ENCODE measurements around the gene SOX9.

Gene SOX9

DNA sequence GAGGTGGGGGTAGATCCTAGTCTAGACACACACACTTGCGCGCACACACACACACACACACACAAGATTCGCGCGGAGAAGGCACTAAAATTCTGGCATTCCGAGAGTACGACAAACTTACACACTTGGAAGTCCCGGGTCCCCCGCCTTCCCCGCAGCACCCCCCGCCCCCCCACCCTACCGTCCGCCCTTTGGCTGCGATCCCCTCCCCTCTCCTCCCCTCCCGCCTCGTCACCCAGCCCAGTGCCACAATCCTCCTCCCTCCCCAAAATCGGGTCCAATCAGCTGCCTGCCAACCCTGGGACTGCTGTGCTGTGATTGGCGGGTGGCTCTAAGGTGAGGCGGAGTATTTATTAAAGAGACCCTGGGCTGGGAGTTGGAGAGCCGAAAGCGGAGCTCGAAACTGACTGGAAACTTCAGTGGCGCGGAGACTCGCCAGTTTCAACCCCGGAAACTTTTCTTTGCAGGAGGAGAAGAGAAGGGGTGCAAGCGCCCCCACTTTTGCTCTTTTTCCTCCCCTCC is at the start of gene SOX9:
Gene SOX9, plus strand, starts transcription at position 379 of the 522 bp plus-strand sequence. CDS start 372 bp downstream, outside the sequence.
- DNase-seq: no peak

- no peak for DNase-seq
These were observed 49.5 kb upstream of the SOX9 start for GRCh38 chr17:72071330-72071729.

DNA sequence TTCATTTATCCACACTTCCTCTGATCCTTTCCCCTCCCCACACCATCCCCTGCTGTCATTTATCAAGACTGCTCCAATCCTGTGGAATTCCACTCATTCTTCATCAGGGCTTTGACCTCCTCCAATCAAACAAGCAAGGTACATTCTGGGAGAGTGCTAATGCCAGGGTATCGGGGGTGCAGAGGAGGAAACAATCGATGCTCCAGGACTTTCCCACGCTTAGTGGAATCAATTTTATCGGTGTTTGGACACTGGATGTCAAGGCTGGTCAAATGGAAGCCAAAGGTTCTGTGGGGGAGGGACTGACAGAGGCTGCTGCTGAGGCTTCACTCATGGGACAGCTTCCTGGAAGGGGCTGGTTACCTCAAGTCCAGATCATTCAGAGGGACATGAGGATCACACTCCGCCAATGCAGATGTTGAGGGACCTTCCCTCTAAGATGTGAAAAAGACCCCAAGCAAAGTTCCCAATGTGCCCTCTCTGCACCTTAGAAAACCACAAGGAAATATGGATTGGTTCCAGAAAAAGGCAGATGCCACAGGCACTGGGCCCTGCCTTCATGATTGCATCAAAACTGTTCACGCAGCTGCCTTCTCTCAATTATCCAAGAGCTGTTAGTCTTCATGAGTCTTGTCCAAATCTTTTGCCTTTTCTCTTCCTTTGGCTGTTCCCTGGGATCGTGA is 44.7 kb upstream of the SOX9 start:
- DNase-seq: no peak

DNA sequence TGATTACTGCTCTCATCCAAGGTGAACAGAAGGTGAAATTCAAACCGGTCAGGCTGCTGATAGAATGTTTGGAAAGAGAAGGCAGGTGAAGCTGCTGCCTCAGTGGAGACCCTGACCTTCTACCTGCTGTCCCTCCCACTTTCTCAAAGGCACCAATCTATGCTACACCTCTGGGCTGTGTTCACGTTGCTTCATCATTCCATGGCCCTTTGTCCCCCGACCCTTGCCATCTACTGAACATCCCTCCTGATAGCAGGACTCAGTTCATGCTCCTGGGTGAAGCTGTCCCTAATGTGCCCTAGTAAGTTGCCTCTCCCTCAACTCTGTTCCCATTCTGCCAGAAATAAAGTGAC is 44.2 kb upstream of the SOX9 start:
- no peak for DNase-seq

DNA sequence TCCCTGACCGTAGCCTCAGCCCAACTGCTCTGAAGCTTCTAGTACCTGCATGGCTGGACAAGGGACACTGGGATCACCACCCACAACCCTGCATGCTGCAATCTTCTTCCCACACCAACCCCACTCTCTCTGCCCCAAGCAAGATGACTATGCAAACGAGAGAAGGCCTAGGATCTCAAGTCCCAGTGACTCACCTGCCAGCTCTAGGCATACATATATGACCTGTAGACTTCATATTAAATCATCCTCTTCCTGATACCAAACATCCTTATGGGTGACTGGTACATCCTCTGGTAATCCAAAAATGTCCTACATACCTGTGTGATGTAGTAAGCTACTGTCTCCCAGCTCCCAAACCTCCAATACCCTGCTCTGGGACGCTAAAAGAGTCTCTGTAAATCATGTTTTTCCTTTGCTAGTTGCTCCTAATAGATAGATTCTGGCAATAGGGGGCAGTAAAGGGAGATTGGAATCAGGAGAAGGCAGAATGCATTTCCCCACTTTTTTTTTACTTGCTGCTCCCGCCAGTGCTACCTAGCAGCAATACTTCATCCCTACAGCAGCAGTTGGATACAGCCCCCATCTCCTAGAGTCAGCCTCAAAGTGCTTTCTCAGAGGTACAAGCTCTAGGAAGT is 43.4 kb upstream of the SOX9 start:
- DNase-seq: no peak

GRCh38 chr17:72079700-72080099 is 41.1 kb upstream of the SOX9 start:
- DNase-seq: no peak

DNA sequence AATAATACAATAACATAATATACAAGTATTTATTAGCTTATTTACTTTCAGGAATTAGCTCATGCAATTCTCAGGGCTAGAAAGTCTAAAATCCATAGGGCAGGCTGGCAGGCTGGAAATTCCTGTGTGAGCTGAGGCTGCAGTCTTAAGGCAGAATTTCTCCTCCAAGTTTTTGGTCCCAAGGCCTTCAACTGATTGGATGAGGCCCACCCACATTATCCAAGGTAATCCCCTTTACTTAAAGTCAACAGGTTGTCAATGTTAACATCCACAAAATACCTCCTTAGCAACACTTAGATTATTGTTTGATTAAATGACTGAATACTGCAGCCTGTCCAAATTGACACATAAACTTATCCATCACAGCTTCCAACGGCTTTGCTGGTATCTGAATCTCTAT is 32.9 kb upstream of the SOX9 start:
- DNase-seq: no peak

- no peak for DNase-seq
These were observed 31.3 kb upstream of the SOX9 start for GRCh38 chr17:72089453-72089987.

GRCh38 chr17:72090108-72090507 is 30.7 kb upstream of the SOX9 start:
- no peak for DNase-seq

- no peak for DNase-seq
These were observed 28.0 kb upstream of the SOX9 start for GRCh38 chr17:72092710-72093322.

DNA sequence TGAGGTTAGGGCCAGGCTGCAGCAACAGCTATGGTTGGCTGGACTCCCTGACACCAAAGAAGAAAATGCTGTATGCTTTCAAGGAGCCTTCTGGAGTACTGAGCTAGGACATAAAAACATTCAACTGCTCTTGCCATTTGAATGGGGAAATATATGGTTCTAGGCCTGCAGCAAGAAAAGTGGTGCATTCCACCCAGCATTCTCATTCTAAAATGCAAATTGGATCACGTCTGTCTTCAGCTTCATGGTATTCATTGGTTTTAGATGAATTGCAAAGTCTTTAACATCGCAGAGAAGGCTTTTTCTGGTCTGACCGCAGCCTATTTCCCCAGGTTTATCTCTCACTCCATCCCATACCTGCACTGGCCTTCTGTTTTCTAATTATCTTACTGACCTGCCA is 27.1 kb upstream of the SOX9 start:
- no peak for DNase-seq

DNA sequence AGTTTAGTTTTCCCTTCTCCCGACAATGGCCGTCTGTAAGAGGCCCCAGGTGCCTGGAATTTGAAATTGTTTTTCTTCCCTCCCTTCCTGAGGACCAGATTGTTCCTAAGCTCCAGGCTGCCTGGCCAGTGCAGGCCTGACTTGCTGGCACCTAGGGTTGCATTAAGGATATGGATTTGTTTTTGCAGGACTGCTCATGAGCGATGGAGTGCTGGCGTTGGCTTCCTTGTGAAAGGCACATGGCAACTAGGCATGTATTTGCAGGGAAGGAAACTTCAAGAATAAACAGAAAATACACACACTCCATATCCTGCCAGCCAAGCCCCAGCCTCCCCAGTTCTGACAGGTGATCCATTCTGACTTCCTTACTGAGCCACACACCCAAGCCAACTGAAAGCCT is 25.5 kb upstream of the SOX9 start:
- DNase-seq: no peak

GRCh38 chr17:72097144-72097543 is 23.7 kb upstream of the SOX9 start:
- no peak for DNase-seq

DNA sequence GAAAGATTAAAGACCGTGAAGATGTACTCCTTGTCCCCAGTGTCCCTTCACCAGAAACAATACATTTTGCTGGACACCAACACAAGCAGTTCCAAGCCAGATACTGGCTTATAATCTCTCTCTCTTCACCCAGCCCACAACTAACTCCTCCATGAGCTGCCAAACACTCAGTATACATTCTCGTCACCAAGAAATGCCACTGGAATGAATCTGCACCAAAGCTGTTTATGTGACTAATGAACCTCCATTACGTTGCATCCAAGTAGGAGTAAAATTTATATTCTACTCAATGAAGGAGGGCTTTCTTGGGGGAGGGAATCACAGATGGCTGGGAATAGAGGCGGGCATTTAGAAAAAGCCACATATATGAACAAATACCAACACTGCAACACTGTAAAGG is 20.9 kb upstream of the SOX9 start:
- no peak for DNase-seq

GRCh38 chr17:72100470-72100869 is 20.4 kb upstream of the SOX9 start:
- no peak for DNase-seq

DNA sequence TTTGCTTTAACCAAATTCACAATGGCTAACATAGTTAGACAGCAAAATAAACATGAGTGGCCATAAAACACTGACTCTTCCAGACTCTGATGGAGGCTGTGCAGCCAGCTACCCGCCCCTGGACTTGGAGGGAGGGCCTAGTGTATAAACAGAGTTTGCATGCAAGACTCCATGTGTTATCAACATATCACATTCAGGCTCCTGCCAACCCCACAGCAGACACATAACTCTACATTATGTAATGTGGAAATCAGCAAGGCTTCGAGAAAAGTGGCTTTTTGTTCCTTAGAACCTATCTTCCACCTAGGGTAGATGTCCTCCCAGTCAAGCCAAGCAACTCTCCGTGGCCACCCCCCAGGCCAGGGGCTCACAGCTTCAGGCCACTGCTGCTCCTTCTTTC is 19.3 kb upstream of the SOX9 start:
- DNase-seq: no peak

GRCh38 chr17:72102366-72102765 is 18.5 kb upstream of the SOX9 start:
- no peak for DNase-seq

- no peak for DNase-seq
These were observed 16.5 kb upstream of the SOX9 start for GRCh38 chr17:72104164-72104862.

DNA sequence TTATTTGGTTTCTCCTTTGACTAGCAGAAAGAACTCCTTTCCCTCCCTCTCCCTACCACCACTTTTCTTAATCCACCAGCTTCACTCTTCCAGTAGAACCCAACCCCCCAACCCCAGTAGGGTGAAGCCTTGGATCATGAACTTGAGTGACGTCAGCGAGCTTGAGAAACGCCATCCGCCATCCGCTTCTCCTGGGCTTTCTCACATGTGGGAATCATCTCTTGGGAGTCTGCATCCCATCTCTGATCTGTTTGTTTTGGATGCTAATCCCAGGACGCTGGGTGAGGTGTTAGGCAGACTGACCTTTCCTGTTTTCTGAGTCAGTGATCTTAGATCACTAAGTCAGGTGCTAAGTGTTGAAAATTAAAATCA is 16.0 kb upstream of the SOX9 start:
- DNase-seq: no peak

GRCh38 chr17:72107100-72107499 is 13.7 kb upstream of the SOX9 start:
- no peak for DNase-seq

- no peak for DNase-seq
These were observed 10.4 kb upstream of the SOX9 start for GRCh38 chr17:72110231-72110941.

- no peak for DNase-seq
These were observed 9.9 kb upstream of the SOX9 start for GRCh38 chr17:72110942-72111318.

All from CD4-positive, alpha-beta T cell treated with Interleukin-17A for 4 hours (primary cell).